ENCODE results near the gene VIPR2. TPM values are rescaled to one million over a fixed set of nuclear protein-coding genes. Genes with fewer than 3 reads are reported as not detected.

VIPR2 gene
- total and polyA plus RNA-seq, 2 experiments from 2014 or later, result 2.2 to 2.4 TPM

DNA sequence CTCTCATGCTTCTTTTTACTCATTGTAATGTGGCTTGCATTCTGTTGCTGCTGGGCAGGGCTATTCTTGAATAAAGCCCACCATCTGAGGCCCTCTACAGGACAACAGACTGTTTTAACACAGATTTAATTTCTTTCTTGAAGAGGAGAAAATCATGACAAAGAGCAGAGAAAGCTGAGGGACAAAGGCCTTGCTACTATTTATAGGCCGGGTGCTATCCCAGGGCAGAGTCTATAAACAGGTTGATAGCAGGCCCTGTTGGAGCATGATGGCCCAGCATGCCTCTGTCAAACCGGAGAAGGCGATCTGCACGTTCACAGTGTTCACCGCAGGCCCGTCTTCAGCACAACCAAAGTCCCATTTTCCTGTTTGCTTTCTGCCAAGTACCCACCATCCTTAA, 3.0 kb downstream of the VIPR2 start:
- Histone ChIP-seq H3K36me3 (no peaks in the 10 kb centered on the region), H3K27me3 (peaks cover 39% of the 10 kb centered on the region), H3K4me1 (ENCODE audit: low read depth) (peaks cover 19% of the 10 kb centered on the region), H3K4me3 (no peak overlapping the region), H3K9me3 (ENCODE audit: low read depth) (no peaks in the 10 kb centered on the region), H3K27ac (peak overlapping the region; percentile 22)
- TF ChIP-seq CTCF (IDR thresholded peaks at IDR 0.05; ENCODE audit: low read depth, low read length), result no peak
- DNase-seq (ENCODE audit: low read depth in 1 of 2, low spot score in 1 of 2), result peak in 1 of 2 donors; percentile 67

GRCh38 chr7:159141167-159141566, 3.5 kb downstream of the VIPR2 start:
- H3K4me1 ChIP-seq (ENCODE audit: low read depth), result peaks cover 19% of the 10 kb centered on the region
- TF ChIP-seq CTCF (IDR thresholded peaks at IDR 0.05; ENCODE audit: low read depth, low read length), result no peak
- no peak for DNase-seq (ENCODE audit: low read depth in 1 of 2, low spot score in 1 of 2)

GRCh38 chr7:159140170-159140910, 4.3 kb downstream of the VIPR2 start:
- Histone ChIP-seq H3K36me3 (no peaks in the 10 kb centered on the region), H3K4me1 (ENCODE audit: low read depth) (peaks cover 19% of the 10 kb centered on the region), H3K27me3 (peaks cover 30% of the 10 kb centered on the region), H3K27ac (no peak overlapping the region), H3K4me3 (no peak overlapping the region), H3K9me3 (ENCODE audit: low read depth) (no peaks in the 10 kb centered on the region)
- DNase-seq (ENCODE audit: low read depth in 1 of 2, low spot score in 1 of 2), result no peak
- TF ChIP-seq CTCF (IDR thresholded peaks at IDR 0.05; ENCODE audit: low read depth, low read length), result no peak

More at GRCh38 chr7:159141167-159141566, 3.5 kb downstream of the VIPR2 start:
- H3K27ac ChIP-seq, result peak overlapping the region; percentile 22
- H3K36me3 ChIP-seq, result no peaks in the 10 kb centered on the region
- no peak overlapping the region for H3K4me3 ChIP-seq
- peaks cover 38% of the 10 kb centered on the region for H3K27me3 ChIP-seq
- no peaks in the 10 kb centered on the region for H3K9me3 ChIP-seq (ENCODE audit: low read depth)

DNA sequence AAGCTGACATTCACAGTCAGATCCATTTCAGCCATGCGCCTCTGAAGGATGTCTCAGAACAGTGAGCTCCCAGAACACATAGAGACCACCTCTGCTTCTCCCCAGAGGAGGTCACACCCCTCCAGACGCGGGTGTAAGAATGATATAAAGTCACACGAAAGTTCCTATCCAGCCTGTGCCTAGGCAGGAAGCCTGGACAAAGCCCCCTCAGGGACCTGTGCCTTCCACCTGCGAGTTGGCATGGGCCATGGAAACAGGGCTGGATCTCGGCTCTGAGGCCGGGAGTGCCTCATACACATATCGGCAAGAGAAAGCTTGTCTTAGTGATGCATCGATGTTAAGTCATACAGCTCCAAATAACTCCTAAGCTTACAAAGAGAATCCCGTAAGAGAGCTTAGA, 5.0 kb downstream of the VIPR2 start:
- Histone ChIP-seq H3K9me3 (ENCODE audit: low read depth) (no peaks in the 10 kb centered on the region), H3K27ac (no peak overlapping the region), H3K4me1 (ENCODE audit: low read depth) (peaks cover 19% of the 10 kb centered on the region), H3K27me3 (peaks cover 23% of the 10 kb centered on the region), H3K36me3 (no peaks in the 10 kb centered on the region), H3K4me3 (no peak overlapping the region)
- TF ChIP-seq CTCF (IDR thresholded peaks at IDR 0.05; ENCODE audit: low read depth, low read length), result no peak
- no peak for DNase-seq (ENCODE audit: low read depth in 1 of 2, low spot score in 1 of 2)

DNA sequence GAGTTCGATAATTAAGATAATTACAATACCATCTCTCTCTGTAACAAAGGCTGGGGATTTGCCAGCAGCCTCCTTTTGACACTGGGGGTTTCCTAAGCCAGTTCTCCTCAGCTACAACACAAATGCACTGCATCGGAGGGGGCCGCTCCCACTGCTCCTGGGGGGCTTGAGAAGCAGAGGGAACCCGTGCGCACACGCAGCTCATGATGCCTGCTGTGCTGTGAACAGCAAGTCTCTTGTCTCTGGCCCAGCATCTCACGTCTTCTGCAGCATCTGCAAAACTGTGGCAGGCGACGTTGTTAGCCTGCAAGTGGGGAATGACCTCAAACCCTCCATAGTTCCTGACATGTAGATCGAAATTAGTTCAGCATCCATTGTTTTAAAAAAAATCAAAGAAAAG, 5.5 kb downstream of the VIPR2 start:
- peaks cover 19% of the 10 kb centered on the region for H3K4me1 ChIP-seq (ENCODE audit: low read depth)
- no peaks in the 10 kb centered on the region for H3K36me3 ChIP-seq
- no peak overlapping the region for H3K27ac ChIP-seq
- H3K27me3 ChIP-seq, result peaks cover 19% of the 10 kb centered on the region
- DNase-seq (ENCODE audit: low read depth in 1 of 2, low spot score in 1 of 2), result no peak
- no peak overlapping the region for H3K4me3 ChIP-seq
- no peak for TF ChIP-seq CTCF (IDR thresholded peaks at IDR 0.05; ENCODE audit: low read depth, low read length)
- H3K9me3 ChIP-seq (ENCODE audit: low read depth), result no peaks in the 10 kb centered on the region

Data from cardiac muscle cell (in vitro differentiated cells and primary cell).